Measurements from ENCODE around the gene UNC45A.

GRCh38 chr15:90939756-90940155 is 4.7 kb downstream of the UNC45A start:
- TF ChIP-seq CTCF (IDR thresholded peaks at IDR 0.05 in 8 of 11, conservative IDR thresholded peaks at IDR 0.05 in 3 of 11) = no peak
- no peak for TF ChIP-seq POLR2A (IDR thresholded peaks at IDR 0.05)
